ENCODE data around the gene FRMPD2.
"Not testable (repeated sequence)": the region's sequence is repeated elsewhere in the genome, so short reads cannot be mapped to it uniquely, and the experiment has no call there.

- not testable (repeated sequence) for TF ChIP-seq EZH2 (IDR thresholded peaks at IDR 0.05; ENCODE audit: borderline replicate concordance, insufficient read depth, low read length, poor library complexity, severe bottlenecking)
- TF ChIP-seq, protein P1, sequence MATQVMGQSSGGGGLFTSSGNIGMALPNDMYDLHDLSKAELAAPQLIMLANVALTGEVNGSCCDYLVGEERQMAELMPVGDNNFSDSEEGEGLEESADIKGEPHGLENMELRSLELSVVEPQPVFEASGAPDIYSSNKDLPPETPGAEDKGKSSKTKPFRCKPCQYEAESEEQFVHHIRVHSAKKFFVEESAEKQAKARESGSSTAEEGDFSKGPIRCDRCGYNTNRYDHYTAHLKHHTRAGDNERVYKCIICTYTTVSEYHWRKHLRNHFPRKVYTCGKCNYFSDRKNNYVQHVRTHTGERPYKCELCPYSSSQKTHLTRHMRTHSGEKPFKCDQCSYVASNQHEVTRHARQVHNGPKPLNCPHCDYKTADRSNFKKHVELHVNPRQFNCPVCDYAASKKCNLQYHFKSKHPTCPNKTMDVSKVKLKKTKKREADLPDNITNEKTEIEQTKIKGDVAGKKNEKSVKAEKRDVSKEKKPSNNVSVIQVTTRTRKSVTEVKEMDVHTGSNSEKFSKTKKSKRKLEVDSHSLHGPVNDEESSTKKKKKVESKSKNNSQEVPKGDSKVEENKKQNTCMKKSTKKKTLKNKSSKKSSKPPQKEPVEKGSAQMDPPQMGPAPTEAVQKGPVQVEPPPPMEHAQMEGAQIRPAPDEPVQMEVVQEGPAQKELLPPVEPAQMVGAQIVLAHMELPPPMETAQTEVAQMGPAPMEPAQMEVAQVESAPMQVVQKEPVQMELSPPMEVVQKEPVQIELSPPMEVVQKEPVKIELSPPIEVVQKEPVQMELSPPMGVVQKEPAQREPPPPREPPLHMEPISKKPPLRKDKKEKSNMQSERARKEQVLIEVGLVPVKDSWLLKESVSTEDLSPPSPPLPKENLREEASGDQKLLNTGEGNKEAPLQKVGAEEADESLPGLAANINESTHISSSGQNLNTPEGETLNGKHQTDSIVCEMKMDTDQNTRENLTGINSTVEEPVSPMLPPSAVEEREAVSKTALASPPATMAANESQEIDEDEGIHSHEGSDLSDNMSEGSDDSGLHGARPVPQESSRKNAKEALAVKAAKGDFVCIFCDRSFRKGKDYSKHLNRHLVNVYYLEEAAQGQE (IDR thresholded peaks at IDR 0.05; ENCODE audit: borderline replicate concordance): not testable (repeated sequence)
Measured at GRCh38 chr10:48140949-48141348, 133.5 kb downstream of the FRMPD2 start.
